Amygdala (tissue), 56 donors: ENCODE results near the gene ERCC5.
A peak's percentile ranks its signal among the peaks of the same experiment; 100 is the strongest.

Experiments used
- DNase-seq, 56 donors: peaks; one replicate each; lab custom pipeline; 2025; lab: John Stamatoyannopoulos, UW

Gene ERCC5

DNA sequence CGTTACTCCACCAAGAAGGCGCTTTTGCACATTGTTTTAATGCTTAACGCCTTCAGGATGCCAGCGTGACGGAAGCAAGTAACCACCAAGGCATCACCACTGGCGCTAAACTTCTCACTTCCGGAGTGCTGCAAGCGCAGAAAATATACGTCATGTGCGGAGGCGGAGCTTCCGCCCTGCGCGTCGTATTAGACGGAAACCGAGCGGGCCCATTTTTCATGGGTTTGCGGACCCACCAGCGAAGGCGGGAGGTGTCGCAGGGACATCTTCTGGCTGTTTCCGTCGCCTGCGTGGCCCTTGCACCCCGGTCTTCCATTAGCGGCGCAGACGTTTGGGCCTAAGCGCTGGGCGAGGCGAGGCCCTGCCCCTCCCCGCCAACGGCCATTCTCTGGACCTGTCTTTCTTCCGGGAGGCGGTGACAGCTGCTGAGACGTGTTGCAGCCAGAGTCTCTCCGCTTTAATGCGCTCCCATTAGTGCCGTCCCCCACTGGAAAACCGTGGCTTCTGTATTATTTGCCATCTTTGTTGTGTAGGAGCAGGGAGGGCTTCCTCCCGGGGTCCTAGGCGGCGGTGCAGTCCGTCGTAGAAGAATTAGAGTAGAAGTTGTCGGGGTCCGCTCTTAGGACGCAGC, at the start of gene ERCC5:
ERCC5 (plus strand) TSS at position 403 of the 631 bp plus-strand sequence. CDS start 235 bp downstream, outside the sequence.
- peak; percentile 71 to 96 (median 89) for DNase-seq

DNA sequence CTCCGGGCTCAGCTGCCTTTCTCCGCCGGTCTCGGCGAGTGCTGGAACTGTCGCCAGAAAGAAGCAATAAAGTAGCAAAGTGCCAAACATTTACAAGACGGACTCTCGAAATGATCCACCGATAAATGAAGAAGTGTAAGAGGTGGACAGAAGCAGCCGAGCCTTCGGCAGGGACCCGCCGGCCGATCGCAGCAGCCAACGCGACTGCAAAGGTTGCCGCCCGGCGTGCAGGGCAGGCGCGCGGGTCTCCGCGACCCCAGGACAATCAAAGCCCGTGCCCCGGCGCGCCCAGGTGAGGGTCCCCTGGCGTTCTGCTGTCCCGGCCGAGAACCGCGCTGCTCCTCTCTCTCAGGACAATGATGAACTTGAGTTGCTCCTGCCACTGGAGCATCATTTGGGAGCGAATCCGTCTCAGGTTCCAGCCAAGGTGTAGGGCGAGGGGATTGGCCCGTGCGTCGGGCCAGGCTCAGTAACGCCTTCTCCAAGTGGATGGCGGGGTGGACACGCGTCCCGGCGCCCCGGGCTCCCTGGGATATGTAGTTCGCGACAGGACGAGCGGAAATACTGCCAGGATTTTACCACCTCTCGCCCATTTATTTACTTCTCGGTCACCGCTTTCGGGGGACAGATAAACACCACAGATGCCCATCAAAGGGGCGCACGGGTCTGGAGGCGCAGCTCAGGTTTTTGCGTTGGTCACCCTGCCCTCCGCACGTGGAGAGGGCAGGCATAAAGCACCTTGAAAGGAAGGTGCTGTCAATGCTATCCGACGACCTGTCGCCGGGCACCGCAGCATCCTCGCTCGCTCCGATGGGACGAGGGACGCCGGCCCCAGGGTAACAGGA, 47.0 kb upstream of the ERCC5 start, which contains the start of the genes BIVM and POGLUT2:
BIVM (plus strand) TSS at position 539 of the 845 bp plus-strand sequence. CDS start 8,149 bp downstream, outside the sequence.
POGLUT2 (minus strand) TSS at position 396 of the 845 bp plus-strand sequence; CDS start at position 90, 306 bp downstream.
- DNase-seq, result peak; percentile 20 to 92 (median 80)

DNA sequence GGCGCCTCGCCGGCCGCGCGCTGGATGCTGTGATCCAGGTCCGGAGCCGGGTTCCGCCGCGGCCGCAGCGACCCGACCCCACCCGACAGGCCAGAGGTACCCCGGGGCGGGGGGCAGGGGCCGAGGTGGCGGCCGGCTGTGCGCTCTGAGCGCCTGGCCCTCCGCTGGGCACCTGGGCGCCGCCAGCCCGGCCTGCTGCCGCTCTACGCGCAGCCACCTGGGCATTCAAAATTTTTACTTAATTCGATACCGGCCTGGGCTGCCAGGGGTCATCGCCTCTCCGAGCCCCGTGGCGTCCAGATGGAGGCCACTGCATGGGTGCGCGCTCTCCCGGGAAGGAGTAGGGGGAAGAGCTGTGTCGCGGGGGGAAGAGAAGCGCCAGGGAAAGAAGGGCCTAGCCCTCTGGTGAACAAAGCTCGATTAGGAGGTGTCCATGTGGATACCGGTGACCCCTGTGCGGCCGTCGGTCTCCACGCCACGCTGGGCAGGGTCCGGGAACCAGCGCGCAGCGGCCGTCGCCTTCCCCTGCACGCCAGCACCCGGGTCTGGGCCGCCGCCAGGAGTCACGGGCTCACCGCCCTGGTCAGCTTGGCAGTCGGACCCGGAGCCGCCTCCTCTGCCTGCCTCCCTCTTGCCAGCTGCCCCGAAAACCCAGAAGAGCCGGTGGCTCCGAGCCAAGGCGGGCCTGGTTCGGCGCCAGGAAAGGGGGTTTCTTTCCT, 46.2 kb upstream of the ERCC5 start:
- DNase-seq, result peak in 39 of 56 donors; percentile 20 to 77 (median 51)

DNA sequence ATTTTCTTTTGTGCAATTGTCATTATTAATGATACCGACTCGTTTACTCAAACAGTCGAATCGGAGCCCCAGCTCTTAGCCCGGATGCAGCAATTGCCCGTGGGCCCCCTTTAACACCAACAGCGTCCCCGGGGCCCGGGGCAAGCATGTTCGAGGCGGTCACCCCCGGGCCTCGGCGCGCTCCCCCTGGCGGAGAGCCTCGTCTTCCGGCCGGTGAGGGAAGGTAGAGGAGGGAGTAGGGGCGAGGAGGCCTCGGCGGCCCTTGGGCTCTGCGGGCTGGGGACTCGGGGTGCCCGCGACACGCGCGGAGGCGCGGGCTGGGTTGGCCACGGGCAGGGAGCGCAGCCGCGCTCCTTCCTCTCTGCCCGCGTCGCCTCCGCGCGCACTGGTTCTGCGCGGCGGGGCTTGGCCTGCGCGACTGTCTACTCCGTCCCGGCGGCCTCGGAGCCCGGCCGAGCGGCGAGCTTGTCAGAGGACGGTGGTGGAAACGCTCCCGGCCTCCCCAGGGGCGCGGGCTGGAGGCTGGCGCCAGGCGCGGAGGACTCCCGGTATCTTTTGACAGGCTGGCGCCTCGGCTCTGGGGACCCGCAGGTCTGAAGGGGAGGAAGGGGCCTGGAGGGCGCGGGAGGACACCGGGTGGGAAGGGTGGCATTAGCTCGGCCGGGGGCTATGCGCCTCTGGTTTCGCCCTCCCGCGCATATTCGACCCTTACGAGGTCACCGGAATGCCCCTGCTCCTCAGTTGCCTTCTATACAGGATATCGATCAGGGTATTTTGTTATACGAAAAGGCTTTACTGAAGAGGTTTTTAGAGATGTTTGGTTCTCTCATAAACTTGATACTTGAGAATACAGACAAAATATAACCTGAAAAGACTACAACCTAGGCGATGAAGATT, 45.4 kb upstream of the ERCC5 start:
- DNase-seq, result peak in 54 of 56 donors; percentile 3 to 80 (median 62)

DNA sequence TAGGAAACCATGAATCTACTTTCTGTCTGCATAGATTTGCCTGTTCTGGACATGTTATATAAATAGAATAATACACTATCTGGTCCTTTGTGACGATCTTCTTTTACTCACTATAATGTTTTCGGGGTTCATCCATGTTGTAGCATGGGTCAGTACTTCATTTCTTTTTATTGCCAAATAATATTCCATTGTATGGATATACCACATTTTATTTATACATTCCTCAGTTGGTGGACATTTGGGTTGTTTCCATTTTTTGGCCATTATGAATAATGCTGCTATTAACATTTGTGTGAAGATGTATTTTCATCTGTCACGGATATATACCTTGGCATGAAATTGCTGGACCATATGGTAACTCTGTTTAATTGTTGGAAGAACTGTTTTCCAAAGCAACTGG, 40.2 kb upstream of the ERCC5 start:
- no peak for DNase-seq

DNA sequence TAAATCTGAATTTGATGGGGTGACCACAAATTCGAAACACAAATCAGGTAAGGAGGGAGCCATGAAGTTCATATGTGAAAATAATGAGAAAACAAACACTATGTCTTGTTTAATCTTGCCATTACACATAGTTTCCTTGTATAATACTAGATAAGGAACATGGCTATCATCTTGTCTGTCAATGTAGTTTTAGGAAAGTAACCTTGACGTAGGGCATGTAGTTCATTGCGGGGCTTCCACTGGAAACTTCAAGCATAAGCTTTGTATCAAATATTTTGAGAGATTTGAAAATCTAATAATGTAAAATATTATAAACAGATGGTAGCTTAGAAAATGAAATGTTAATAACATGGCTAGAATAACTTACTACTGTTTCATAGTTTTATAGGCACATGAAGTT, 38.1 kb upstream of the ERCC5 start:
- no peak for DNase-seq

DNA sequence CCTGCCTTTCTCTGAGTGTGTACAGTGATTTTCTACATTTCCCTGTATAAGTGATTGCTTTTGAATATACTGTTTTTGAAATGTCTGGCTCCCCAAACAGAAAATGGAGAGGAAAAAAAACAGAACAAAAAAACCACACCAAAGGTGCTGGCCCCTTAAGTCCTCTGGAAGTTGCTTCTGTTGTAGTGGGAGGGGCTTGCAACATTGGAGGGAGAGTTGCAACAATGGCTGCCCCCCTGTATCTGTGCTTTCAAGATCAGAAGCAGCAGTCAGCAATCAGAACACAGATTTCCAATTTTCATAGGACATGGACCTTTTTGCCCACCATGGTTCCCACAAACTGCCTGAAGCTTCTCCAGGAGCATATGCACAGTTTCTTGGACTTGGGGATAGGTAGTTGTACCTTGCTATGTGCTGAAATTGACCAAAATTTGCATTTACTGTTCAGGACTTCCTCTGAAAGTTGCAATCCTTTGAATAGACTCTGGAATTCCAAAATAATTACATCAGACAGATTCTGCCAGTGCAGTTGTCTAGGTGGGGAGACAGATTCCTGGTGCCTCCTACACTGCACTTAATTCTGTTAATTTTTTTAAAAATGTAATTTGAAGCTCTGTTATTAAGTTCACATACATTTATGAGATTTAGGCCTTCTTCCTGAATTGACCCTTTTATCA, 33.1 kb upstream of the ERCC5 start:
- DNase-seq, result no peak

DNA sequence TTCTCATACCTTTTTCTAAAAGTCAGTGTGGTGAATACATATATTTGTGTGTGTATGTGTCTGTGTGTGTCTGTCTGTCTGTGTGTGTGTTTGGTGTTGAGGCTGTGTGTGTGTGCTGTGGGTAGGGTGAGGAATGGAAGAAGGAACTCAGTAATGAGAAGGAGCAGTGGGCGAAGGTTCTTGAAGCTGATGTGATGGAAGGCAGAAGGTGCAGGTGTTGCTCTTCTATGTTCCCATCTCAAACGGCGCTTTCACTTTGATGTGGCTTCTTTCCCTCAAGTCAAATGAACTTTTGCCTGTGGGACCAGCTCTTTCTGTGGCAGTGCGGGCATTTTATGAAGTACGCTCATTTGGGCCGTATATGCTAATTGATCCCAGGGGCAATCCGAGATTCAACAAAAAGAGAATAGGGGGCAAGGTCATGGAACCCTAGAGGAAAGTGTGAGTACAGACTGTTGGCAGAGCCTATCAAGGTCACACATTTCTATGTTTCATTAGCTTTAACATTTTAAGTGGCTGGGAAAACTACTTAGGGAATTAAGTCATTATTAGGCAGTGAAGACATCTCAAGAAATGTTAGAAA, 31.7 kb upstream of the ERCC5 start:
- no peak for DNase-seq

DNA sequence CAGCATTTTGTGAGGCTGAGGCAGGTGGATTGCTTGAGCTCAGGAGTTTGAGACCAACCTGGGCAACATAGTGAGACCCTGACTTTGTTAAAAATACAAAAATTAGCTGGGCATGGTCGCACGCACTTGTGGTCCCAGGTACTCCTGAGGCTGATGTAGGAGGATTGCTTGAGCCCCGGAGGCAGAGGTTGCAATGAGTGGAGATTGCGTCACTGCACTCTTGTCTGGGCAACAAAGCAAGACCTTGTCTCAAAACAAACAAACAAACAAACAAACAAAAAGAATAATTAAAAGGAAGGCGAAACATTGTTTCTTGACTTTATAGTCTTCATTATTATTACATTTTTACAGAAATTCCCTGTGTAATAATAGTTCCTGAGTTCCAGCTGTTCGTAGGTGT, 31.0 kb upstream of the ERCC5 start:
- DNase-seq, result no peak

DNA sequence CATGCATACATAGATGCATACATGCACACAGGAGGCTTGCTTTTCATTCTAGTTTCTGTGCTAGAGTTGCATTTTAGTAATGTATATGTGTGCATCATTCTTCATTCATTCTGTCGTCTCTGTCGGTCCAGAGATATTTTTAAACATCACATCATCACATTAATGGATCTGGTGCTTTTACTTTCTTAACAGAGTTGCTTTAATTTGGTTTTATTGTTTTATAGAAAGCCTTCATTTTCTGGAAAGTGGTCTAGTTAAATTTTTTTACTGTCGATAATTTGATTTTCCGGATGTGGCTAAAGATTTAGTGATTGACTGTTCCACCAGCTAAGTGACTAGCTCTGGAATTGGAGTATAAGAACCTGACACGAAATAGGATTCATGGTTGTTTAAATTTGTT, 30.0 kb upstream of the ERCC5 start:
- no peak for DNase-seq

DNA sequence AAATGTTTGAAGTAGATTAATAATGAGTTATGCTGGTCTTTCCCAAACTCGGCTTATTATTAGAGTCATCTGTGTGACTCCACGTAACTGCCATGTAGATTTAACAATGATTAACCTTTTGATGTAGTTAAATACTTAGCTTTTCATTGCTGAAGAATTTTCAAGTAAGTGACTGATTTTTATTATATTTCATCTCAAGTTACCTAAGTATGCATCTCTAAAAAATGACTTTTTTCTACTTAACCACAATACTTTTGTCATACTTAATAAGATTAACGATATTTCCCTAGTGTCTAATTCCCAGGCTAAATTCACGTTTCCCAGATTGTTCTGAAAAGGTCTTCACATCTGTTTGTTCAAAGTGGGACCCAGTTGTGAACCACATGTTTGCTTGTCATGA, 29.1 kb upstream of the ERCC5 start:
- no peak for DNase-seq

DNA sequence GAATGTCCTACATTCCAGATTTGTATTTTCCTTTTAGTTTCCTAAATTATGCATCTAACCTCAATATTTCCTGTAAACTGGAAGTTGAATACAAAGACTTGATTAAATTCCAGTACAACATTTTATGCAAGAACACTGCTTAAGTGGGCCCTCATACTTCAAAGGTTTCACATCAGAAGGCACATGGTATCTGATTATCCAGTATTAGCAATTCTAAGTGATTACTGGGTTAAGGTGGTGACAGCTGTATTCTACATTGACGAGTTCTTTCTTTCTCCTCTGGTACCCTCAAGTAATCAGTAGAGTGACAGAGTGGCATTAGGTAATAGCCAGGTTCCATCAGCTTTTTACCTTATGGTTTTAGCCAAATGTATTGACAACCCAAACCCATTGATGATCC, 28.6 kb upstream of the ERCC5 start:
- no peak for DNase-seq

DNA sequence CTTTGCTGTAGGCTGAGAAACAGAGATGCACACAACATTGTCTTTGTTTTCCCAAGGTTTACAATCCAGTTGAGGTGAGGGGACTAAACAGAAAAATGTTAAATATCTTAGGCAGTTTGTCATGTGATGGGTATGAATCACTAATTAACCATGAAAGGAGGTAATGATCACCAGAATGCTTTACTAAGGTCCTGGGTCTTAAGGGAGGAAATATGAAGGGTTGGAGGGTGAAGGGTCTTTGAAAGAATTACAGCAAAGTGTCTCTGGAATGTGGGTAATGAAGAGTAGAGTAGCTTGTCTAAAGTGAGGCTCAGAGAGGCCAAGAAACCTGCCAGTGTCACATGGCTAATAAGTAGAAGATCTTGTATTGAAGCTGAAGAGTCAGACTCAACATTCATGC, 27.9 kb upstream of the ERCC5 start:
- no peak for DNase-seq

DNA sequence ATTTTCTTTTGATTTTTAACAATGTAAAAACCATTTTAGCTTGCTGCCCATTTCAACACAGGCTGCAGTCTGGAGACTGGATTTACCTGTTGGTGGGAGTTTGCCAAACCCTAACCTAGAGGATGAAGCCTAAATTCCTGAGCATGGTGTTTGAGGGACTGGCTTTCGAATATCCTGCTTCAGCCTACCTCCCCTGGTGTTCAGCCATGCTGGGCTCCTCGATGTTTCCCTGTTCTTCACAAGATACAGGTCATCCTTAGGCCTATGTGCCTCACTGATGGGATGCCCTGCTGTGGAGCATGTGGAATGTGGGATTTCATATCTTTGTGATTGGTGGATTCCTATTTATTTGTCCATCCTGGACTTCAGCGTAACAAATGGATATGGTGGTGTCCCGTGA, 20.4 kb upstream of the ERCC5 start:
- DNase-seq, result no peak

DNA sequence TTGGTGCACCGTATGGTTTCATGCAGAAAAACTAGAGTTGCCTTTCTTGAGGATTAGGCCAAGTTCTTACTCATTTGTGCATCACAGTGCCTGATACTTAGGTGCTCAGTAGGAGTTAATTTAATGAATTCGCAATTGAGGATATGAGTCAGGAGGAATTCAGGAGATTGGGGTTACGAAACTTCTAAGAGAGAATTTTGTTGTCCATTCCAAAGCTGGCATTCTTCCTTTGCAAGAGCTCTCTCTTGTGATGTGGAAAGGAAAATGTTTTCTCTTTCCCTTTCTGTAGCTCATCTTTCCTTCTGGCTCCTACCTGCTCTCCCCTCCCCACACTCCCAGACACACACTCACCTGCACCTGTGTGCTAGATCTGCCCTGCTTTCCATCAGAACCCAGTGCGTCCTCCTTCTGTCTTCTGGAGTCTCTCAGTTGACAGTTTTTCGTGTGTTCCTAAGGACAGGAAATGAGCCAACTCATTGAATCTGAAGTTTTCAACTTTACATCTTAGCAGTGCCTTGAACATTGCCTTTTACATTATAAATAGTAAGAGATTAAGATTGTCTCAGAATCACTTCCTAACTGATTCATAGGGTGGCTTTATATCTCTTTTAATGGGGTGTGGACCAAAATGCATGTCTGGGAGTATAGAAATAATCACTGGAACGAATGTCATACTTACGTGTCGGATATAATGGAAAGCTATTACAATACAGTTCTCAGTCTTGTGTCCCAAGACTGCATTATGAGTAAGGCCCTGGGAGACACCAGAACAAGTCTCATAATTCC, 19.7 kb upstream of the ERCC5 start:
- no peak for DNase-seq

DNA sequence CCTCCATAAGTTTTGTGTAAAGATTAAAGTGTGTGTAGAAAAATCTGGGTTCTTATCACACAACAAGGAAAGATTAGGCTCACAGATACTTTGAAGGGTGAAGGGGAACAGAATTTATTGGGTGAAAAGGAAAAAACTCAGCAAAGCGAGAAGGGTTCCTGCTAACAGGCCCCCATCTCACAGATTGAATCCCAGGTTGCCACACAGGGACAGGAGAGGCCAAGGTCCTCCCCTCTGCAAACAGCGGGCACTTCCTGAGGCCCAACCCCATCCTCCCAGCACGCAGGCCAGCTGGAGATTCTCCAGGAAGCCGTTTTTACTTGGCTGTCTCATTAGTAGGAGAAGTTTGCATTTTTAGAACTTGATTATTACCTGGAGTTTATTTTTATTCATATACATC, 15.2 kb upstream of the ERCC5 start:
- DNase-seq, result peak in 1 of 56 donors; percentile 3

DNA sequence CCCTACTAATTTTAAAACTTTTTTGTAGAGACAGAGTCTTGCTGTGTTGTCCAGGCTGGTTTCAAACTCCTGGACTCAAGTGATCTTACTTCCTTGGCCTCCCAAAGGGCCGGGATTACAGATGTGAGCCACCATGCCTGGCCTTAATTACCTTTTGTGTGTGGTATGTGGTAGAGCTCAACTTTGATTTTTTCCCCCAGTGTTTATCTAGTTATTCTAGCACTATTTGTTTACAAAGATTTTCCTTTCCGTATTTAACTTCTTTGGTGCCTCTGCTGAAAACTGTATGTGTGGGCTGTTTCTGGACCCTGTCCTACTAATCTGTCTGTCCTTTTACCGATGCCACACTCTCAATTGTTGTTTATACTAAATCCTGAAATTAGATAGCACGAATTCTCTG, 9.4 kb upstream of the ERCC5 start:
- no peak for DNase-seq

DNA sequence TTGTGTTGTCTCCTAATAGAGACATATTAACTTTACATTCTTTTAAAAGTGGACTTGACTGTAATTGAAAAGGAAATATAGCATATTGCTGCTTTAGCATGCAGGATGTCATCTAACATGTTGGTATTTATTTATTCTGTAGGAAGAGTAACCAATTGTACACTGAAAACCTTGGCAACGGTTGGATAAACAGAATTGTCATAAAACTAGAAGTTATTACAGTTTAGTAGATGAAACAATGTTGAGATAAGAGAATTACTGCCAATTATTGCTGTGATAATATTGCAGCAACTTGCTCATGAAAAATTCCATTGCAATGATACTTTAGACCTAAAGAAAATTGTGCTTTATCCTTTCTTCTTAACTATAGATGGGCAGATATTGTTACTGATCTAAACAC, 7.6 kb upstream of the ERCC5 start:
- no peak for DNase-seq
